HEK293 (cell line): Measurements from ENCODE around the gene ABHD15.

Experiments
- CTCF ChIA-PET: fragments of 350-600 bp; formaldehyde crosslinking; extraction: SDS; loops from one replicate; lab custom pipeline; 2021; ENCODE audit warnings: antibody characterized with exemption; lab: Yijun Ruan, JAX
- POLR2A ChIA-PET: fragments of 300-600 bp; formaldehyde crosslinking; extraction: SDS; loops from one replicate; lab custom pipeline; 2020; ENCODE audit warnings: antibody characterized with exemption, inconsistent platforms; lab: Yijun Ruan, JAX
- H3K27ac ChIP-seq: fragments of 200-500 bp; sonication (Bioruptor generic); 2 replicates; pipeline ENCODE4 v1.5.1; 2014; ENCODE audit warnings: low read depth, low read length, control low read depth, inconsistent platforms; ENCODE audit errors: extremely low read depth
- H3K36me3 ChIP-seq, 2 experiments: fragments of 200-500 bp in 1 of 2; sonication (Bioruptor generic) in 1 of 2; 1 replicate in 1 of 2; 2 replicates in 1 of 2; pipeline ENCODE4 v1.5.1; 2014 to 2017; ENCODE audit warnings: inconsistent platforms in 2 of 2, low read length in 2 of 2; ENCODE audit not compliant: control insufficient read depth in 2 of 2, insufficient read depth in 1 of 2
- H3K4me1 ChIP-seq: fragments of 200-500 bp; sonication (Bioruptor generic); 2 replicates; pipeline ENCODE4 v1.5.1; 2014; ENCODE audit warnings: mild to moderate bottlenecking, low read length, inconsistent platforms; ENCODE audit not compliant: control insufficient read depth, insufficient read depth
- H3K4me3 ChIP-seq: 2 replicates; pipeline ENCODE4 v1.5.1; 2011; ENCODE audit warnings: low read depth, mild to moderate bottlenecking, control low read depth, low read length, moderate library complexity
- H3K9me3 ChIP-seq: fragments of 200-500 bp; sonication (Bioruptor generic); 2 replicates; pipeline ENCODE4 v1.5.1; 2014; ENCODE audit warnings: low read depth, low read length, inconsistent platforms; ENCODE audit not compliant: control insufficient read depth, insufficient read depth
- SCRT1 ChIP-seq: fragments of 450-650 bp; formaldehyde crosslinking; IDR thresholded peaks from 2 replicates; pipeline ENCODE4 v1.5.1; 2016; ENCODE audit warnings: missing biosample characterization, missing genetic modification characterization, borderline replicate concordance
- SCRT2 ChIP-seq: fragments of 450-650 bp; formaldehyde crosslinking; IDR thresholded peaks from 2 replicates; pipeline ENCODE4 v1.5.1; 2016; ENCODE audit warnings: missing biosample characterization, missing genetic modification characterization
- ZBTB1 ChIP-seq: fragments of 450-650 bp; formaldehyde crosslinking; IDR thresholded peaks from 2 replicates; pipeline ENCODE4 v1.5.1; 2016; ENCODE audit warnings: missing biosample characterization, missing genetic modification characterization
- ZBTB6 ChIP-seq: fragments of 450-650 bp; formaldehyde crosslinking; IDR thresholded peaks from 2 replicates; pipeline ENCODE4 v1.5.1; 2017; ENCODE audit warnings: missing biosample characterization, missing genetic modification characterization
- ZFHX2 ChIP-seq: fragments of 450-650 bp; formaldehyde crosslinking; conservative IDR thresholded peaks from 2 replicates; pipeline ENCODE4 v1.5.1; 2016; ENCODE audit warnings: missing biosample characterization, missing genetic modification characterization
- ZIC2 ChIP-seq: fragments of 450-650 bp; formaldehyde crosslinking; IDR thresholded peaks from 2 replicates; pipeline ENCODE4 v1.5.1; 2016; ENCODE audit warnings: missing biosample characterization, missing genetic modification characterization
- ZNF221 ChIP-seq: fragments of 450-650 bp; formaldehyde crosslinking; IDR thresholded peaks from 2 replicates; pipeline ENCODE4 v1.5.1; 2017; ENCODE audit warnings: missing biosample characterization, missing genetic modification characterization, borderline replicate concordance
- ZNF26 ChIP-seq: fragments of 450-650 bp; formaldehyde crosslinking; IDR thresholded peaks from 2 replicates; pipeline ENCODE4 v1.5.1; 2016; ENCODE audit warnings: missing biosample characterization, missing genetic modification characterization
- ZNF341 ChIP-seq: fragments of 450-650 bp; formaldehyde crosslinking; IDR thresholded peaks from 2 replicates; pipeline ENCODE4; 2016; ENCODE audit warnings: low read depth, missing biosample characterization, missing genetic modification characterization
- ZNF416 ChIP-seq: fragments of 450-650 bp; formaldehyde crosslinking; IDR thresholded peaks from 2 replicates; pipeline ENCODE4 v1.5.1; 2016; ENCODE audit warnings: missing biosample characterization, missing genetic modification characterization
- ZNF473 ChIP-seq: fragments of 450-650 bp; formaldehyde crosslinking; IDR thresholded peaks from 2 replicates; pipeline ENCODE4 v1.5.1; 2017; ENCODE audit warnings: missing biosample characterization, missing genetic modification characterization
- ZNF48 ChIP-seq: fragments of 450-650 bp; formaldehyde crosslinking; IDR thresholded peaks from 2 replicates; pipeline ENCODE4 v1.5.1; 2016; ENCODE audit warnings: missing biosample characterization, missing genetic modification characterization
- ZNF514 ChIP-seq: fragments of 450-650 bp; formaldehyde crosslinking; IDR thresholded peaks from 2 replicates; pipeline ENCODE4 v1.5.1; 2016; ENCODE audit warnings: missing biosample characterization, missing genetic modification characterization
- ZNF521 ChIP-seq: fragments of 450-650 bp; formaldehyde crosslinking; IDR thresholded peaks from 2 replicates; pipeline ENCODE4 v1.5.1; 2017; ENCODE audit warnings: missing biosample characterization, mild to moderate bottlenecking, missing genetic modification characterization
- ZNF670 ChIP-seq: fragments of 450-650 bp; formaldehyde crosslinking; IDR thresholded peaks from 2 replicates; pipeline ENCODE4 v1.5.1; 2016; ENCODE audit warnings: missing biosample characterization, missing genetic modification characterization, low read depth
- ZNF777 ChIP-seq: fragments of 450-650 bp; formaldehyde crosslinking; IDR thresholded peaks from 2 replicates; pipeline ENCODE4 v1.5.1; 2017; ENCODE audit warnings: missing biosample characterization, missing genetic modification characterization, borderline replicate concordance
- ZSCAN30 ChIP-seq: fragments of 450-650 bp; IDR thresholded peaks from 2 replicates; pipeline ENCODE4 v1.5.1; 2018; ENCODE audit warnings: missing biosample characterization, mild to moderate bottlenecking, missing genetic modification characterization, moderate library complexity

ABHD15 gene

GRCh38 chr17:29579866-29580771 lies 13.3 kb upstream of the ABHD15 start (continued):
- TF ChIP-seq ZNF26 (tag by site-specific recombination) (no peak), ZBTB1 (tag by site-specific recombination) (no peak), ZNF48 (tag by site-specific recombination) (no peak), ZNF777 (tag by site-specific recombination) (no peak), ZNF521 (tag by site-specific recombination) (no peak), ZIC2 (tag by site-specific recombination) (peak; percentile 47; the same call in 1 of the 2 replicates), ZNF416 (tag by site-specific recombination) (no peak)
- TF ChIP-seq, all 188 proteins: peak for 32

GRCh38 chr17:29578626-29579485 lies 12.0 kb upstream of the ABHD15 start:
- H3K9me3 ChIP-seq, result no peaks in the 10 kb centered on the region
- CTCF ChIA-PET, result interaction anchor here (0.6 to 5.9 kb wide), 10 partner anchors 9 to 760 kb away, joined by 3 to 74 read pairs (median 6); partner anchors contain the start of genes ANKRD13B and TP53I13
- no peak overlapping the region for H3K4me3 ChIP-seq
- POLR2A ChIA-PET, result no interaction called here
- H3K36me3 ChIP-seq, result peaks cover 11 to 99% of the 10 kb centered on the region in 2 experiments; a peak in 2 of 3 replicates
- H3K4me1 ChIP-seq, result no peaks in the 10 kb centered on the region
- H3K27ac ChIP-seq, result no peak overlapping the region
- peak; percentile 92 for TF ChIP-seq SCRT2
- TF ChIP-seq SCRT1 (tag by site-specific recombination), result peak; percentile 77
- no peak for TF ChIP-seq ZNF670 (tag by site-specific recombination)
- no peak for TF ChIP-seq ZNF514 (tag by site-specific recombination)

- H3K27ac ChIP-seq, result no peak overlapping the region
- no peaks in the 10 kb centered on the region for H3K4me1 ChIP-seq
- H3K4me3 ChIP-seq, result no peak overlapping the region
- peaks cover 14 to 95% of the 10 kb centered on the region in 2 experiments for H3K36me3 ChIP-seq
- ChIA-PET CTCF (interaction anchor here (0.6 to 5.9 kb wide), 2 partner anchors 15 to 290 kb away, joined by 3 to 74 read pairs; partner anchors contain the start of gene ANKRD13B), POLR2A (interaction anchor here (1.0 to 1.4 kb wide), 4 partner anchors 10 to 283 kb away, joined by 3 to 5 read pairs (median 4); partner anchors contain the start of genes ABHD15 and NUFIP2)
- TF ChIP-seq ZNF341 (peak; percentile 76), ZFHX2 (tag by site-specific recombination) (peak; percentile 30; the same call in 1 of the 2 replicates), ZNF473 (tag by site-specific recombination) (no peak), ZNF221 (tag by site-specific recombination) (no peak), ZBTB6 (no peak), ZSCAN30 (tag by site-specific recombination) (no peak)
- no peaks in the 10 kb centered on the region for H3K9me3 ChIP-seq
Measured at GRCh38 chr17:29577385-29578211, 10.8 kb upstream of the ABHD15 start.
